Left forelimb (tissue), 1 donor: ENCODE data around the gene CDKN1C.

Experiments
- DNase-seq: peaks from one replicate; pipeline ENCODE4 v3.0.0-alpha.2; 2018; ENCODE audit warnings: low spot score

Gene CDKN1C

GRCh38 chr11:2889362-2890273, 4.0 kb upstream of the CDKN1C start:
- DNase-seq, result no peak

GRCh38 chr11:2888266-2888968, 2.8 kb upstream of the CDKN1C start:
- peak; percentile 90 for DNase-seq

- no peak for DNase-seq
Observed at GRCh38 chr11:2887515-2888195, 2.1 kb upstream of the CDKN1C start.

- DNase-seq, result no peak
Observed at GRCh38 chr11:2886936-2887335, 1.4 kb upstream of the CDKN1C start.

- peak; percentile 83 for DNase-seq
Observed at GRCh38 chr11:2886191-2886894, 768 bp upstream of the CDKN1C start.

GRCh38 chr11:2885017-2885677, 428 bp downstream of the CDKN1C start:
- DNase-seq, result peak; percentile 81

- DNase-seq, result no peak
Observed at GRCh38 chr11:2883979-2884815, 1.4 kb downstream of the CDKN1C start.

- DNase-seq, result no peak
Observed at GRCh38 chr11:2883640-2883978, 2.0 kb downstream of the CDKN1C start.

GRCh38 chr11:2882396-2883110, 3.0 kb downstream of the CDKN1C start:
- DNase-seq, result no peak

GRCh38 chr11:2881981-2882375, 3.6 kb downstream of the CDKN1C start:
- DNase-seq, result no peak

GRCh38 chr11:2881076-2881980, 4.2 kb downstream of the CDKN1C start:
- DNase-seq, result no peak

- DNase-seq, result no peak
Observed at GRCh38 chr11:2880646-2881045, 4.9 kb downstream of the CDKN1C start.

GRCh38 chr11:2878782-2879181, 6.8 kb downstream of the CDKN1C start:
- no peak for DNase-seq

- DNase-seq, result no peak
Observed at GRCh38 chr11:2877474-2877873, 8.1 kb downstream of the CDKN1C start.

GRCh38 chr11:2874963-2875362, 10.6 kb downstream of the CDKN1C start:
- no peak for DNase-seq

GRCh38 chr11:2870969-2871680, 14.4 kb downstream of the CDKN1C start:
- DNase-seq, result no peak

GRCh38 chr11:2870460-2870859, 15.1 kb downstream of the CDKN1C start:
- no peak for DNase-seq
